HEK293T (cell line): ENCODE data around the gene STN1.

Source experiments
- BHLHE40 ChIP-seq: fragments of 450-650 bp; IDR thresholded peaks from 2 replicates; pipeline ENCODE4 v1.6.1; 2016; ENCODE audit warnings: mild to moderate bottlenecking, moderate library complexity, borderline replicate concordance
- FOXK2 ChIP-seq: fragments of 450-650 bp; IDR thresholded peaks from 2 replicates; pipeline ENCODE4 v1.6.1; 2016; ENCODE audit warnings: mild to moderate bottlenecking
- NFRKB ChIP-seq: fragments of 450-650 bp; IDR thresholded peaks from 2 replicates; pipeline ENCODE4 v1.6.1; 2016; ENCODE audit warnings: mild to moderate bottlenecking, moderate library complexity
- SP1 ChIP-seq: fragments of 450-650 bp; IDR thresholded peaks from 2 replicates; pipeline ENCODE4 v1.6.1; 2017
- TARDBP ChIP-seq: fragments of 450-650 bp; IDR thresholded peaks from 2 replicates; pipeline ENCODE4 v1.6.1; 2016

DNA sequence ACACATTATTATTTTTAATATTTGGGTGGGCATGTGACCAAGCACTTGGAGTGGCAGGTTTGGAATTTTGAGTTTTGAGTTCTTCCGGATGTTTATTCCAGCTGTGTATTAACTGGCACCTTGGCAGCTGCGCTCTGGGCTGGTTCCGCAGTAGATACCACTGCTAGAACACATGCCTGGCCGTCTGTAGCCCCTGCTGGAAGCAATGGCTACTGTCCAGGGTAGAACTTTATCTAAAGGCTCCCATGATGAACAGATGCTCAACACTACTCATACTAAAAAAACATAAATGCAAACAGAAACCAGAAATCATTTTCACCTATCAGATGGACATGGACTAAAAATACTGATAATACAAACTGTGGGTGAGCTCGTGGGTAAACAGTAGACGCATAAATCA is 43.3 kb downstream of the STN1 start:
- TF ChIP-seq BHLHE40: no peak
- TF ChIP-seq TARDBP: no peak
- no peak for TF ChIP-seq NFRKB
- TF ChIP-seq FOXK2: no peak
- no peak for TF ChIP-seq SP1
